AG04449 (cell line): ENCODE results near the gene MAP1LC3B2.

Source experiments
- CTCF ChIA-PET: fragments of 350-600 bp; formaldehyde crosslinking; extraction: SDS; loops from one replicate; lab custom pipeline; 2021; ENCODE audit warnings: antibody characterized with exemption; lab: Yijun Ruan, JAX
- POLR2A ChIA-PET: fragments of 400-600, 350-600 bp; formaldehyde crosslinking; extraction: SDS; loops from one replicate; lab custom pipeline; 2020; ENCODE audit warnings: antibody characterized with exemption, inconsistent platforms; lab: Yijun Ruan, JAX
- DNase-seq: peaks from one replicate; pipeline ENCODE4 v3.0.0-alpha.2; 2010; ENCODE audit warnings: low read depth, low spot score
- H3K4me3 ChIP-seq: 2 replicates; pipeline ENCODE4 v1.5.1; 2011; ENCODE audit warnings: low read depth, mild to moderate bottlenecking, control low read depth, low read length
- TF ChIP-seq, protein P1 (sequence below): IDR thresholded peaks from one replicate; pipeline ENCODE4 v1.5.1; 2011; ENCODE audit warnings: mild to moderate bottlenecking, moderate library complexity, low read length, control low read depth, inconsistent platforms; ENCODE audit not compliant: insufficient read depth; ENCODE audit errors: missing control alignments

Gene MAP1LC3B2

DNA sequence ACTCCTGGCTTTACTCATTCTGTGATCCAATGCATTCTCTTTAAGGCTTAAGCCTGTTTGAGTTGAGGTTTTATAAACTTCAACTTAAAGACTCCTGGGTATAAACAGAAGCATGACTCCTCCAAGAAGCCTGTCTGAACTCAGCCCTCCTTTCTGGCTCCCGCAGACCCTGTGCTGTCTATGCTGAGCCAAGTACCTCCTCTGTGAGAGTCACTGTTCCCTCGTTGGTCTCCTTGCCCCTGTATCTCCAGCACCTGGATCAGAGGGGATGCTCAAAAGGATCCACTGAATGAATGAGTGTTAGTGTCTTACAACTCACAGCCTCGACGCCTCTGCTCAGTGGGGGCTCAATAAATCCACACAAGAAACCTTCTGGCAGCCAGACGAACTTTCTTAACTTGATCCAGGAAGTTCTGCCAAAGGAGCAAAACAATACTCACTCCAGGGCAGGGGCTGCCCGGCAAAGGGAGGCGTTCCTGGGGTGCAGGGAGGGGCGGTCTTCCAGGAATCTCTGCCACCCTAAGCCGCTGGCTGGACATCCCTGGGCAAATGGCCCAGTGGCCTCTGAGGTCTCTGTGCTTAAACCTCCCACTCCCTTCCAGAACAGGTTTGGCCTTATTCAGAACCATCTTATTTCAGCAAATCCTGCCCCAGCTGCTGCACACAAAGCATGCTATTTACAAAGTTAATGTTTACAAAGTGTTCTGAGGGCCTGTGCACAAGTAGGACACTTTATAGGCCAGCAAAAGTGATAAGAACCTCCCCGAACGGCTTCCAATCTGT is 32.9 kb downstream of the MAP1LC3B2 start:
- ChIA-PET CTCF (no interaction called here), POLR2A (no interaction called here)
- DNase-seq: no peak
- no peak overlapping the region for H3K4me3 ChIP-seq
- TF ChIP-seq, protein P1, sequence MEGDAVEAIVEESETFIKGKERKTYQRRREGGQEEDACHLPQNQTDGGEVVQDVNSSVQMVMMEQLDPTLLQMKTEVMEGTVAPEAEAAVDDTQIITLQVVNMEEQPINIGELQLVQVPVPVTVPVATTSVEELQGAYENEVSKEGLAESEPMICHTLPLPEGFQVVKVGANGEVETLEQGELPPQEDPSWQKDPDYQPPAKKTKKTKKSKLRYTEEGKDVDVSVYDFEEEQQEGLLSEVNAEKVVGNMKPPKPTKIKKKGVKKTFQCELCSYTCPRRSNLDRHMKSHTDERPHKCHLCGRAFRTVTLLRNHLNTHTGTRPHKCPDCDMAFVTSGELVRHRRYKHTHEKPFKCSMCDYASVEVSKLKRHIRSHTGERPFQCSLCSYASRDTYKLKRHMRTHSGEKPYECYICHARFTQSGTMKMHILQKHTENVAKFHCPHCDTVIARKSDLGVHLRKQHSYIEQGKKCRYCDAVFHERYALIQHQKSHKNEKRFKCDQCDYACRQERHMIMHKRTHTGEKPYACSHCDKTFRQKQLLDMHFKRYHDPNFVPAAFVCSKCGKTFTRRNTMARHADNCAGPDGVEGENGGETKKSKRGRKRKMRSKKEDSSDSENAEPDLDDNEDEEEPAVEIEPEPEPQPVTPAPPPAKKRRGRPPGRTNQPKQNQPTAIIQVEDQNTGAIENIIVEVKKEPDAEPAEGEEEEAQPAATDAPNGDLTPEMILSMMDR: no peak

DNA sequence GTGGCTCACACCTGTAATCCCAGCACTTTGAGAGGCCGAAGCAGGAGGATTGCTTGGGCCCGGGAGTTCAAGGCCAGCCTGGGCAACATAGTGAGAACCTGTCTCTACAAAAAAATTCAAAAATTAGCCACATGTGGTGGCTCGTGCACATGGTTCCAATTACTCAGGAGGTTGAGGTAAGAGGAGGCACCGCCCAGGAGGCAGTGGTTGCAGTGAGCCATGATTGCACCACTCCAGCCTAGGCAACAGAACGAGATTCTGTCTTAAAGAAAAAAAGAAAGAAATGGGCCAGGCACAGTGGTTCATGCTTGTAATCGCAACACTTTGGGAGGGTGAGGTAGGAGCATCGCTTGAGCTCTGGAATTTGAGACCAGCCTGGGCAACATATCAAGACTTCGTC is 33.5 kb downstream of the MAP1LC3B2 start:
- TF ChIP-seq, protein P1: no peak
- CTCF ChIA-PET: no interaction called here
- DNase-seq: no peak
- H3K4me3 ChIP-seq: no peak overlapping the region
- POLR2A ChIA-PET: no interaction called here

DNA sequence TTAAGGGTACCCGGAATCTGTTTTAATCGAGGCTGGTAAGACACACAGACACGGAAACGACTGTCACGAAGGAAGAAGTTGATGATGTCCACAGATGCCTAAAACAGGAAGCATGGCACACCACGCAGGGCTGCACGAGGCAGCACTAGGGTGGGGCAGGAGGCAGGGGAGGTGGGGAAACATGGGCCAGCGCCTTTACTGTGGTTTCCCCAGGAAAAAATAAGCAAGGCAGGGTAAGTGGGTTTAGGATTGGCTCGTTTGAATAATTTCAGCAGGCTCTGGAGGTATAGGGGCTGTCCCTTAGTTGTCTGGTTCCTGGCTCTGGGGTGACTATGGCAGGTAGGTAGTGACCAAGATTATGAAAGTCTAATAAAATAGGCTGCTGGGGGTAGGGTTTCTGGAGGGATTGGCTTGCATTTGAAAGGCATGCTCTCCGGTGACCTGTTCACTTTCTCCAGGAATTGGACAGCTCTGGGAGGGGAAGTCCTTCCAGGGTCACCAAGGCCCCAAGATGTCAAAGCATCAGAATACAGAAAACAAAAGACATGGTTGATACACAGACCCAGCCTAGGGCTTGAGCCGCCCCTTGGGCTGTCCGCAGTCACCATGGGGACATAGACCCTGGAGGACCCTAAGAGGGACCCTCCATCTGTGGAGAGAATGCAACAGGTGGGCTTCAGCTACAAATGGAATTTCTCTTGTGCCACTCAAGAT is 35.3 kb downstream of the MAP1LC3B2 start:
- DNase-seq: no peak
- H3K4me3 ChIP-seq: no peak overlapping the region
- ChIA-PET POLR2A (no interaction called here), CTCF (interaction anchor here (0.6 kb wide), 1 partner anchor 34 kb away, joined by 3 read pairs; no protein-coding TSS in a partner anchor)
- TF ChIP-seq, protein P1: no peak

DNA sequence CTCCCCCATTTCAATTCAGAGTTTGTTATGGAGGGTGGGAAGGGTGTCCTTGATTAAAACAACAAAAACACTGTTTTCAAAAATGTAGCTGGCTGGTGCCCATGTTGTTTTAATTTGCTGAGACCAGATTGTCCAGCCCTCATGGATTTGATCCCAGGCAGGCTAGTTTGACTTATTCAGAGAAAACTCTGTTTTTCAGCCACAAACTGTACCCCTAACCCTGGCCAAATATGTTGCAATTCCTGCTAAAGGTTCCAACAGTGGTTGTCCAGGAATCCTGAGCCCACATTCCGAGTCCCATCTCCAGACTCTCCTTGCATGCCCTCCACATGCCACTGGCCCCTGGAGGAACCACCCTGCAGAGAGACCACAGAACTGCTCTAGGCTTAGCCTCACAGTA is 36.0 kb downstream of the MAP1LC3B2 start:
- TF ChIP-seq, protein P1: no peak
- CTCF ChIA-PET: no interaction called here
- POLR2A ChIA-PET: no interaction called here
- no peak for DNase-seq
- H3K4me3 ChIP-seq: no peak overlapping the region

DNA sequence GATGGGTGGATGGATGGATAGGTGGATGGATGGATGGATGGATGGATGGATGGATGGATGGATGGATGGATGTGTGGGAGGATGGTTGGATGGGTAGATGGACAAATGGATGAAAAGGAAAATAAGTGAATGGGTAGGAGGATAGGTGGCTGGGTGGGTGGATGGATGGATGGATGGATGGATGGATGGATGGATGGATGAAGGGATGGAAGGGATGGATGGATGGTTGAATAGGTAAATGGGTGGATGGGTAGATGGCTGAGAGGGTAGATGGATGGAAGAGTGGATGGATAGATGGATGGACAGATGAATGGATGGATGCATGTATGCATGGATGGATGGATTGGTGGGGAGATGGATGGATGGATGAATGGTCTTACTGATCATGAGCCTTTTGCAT is 36.5 kb downstream of the MAP1LC3B2 start:
- ChIA-PET CTCF (no interaction called here), POLR2A (no interaction called here)
- H3K4me3 ChIP-seq: no peak overlapping the region
- no peak for DNase-seq
- TF ChIP-seq, protein P1: no peak

DNA sequence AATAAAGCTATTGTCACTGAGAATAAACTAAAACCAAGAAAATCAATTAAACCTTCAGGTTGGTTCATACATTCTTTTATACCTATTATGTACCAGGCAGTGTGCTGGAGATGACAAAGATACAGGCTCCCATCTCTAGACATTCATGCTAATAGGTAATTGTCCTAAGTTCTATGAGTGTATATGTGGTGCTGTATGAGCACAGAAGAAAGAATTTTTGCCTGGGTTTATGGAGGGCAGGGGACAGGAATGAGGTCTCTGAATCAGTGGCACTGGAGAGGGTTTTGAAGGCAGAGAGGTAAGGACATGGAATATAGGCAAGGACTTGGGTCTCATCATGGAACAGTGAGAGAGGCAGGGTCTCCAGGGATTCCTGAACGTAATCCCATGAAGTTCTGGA is 38.7 kb downstream of the MAP1LC3B2 start:
- H3K4me3 ChIP-seq: no peak overlapping the region
- DNase-seq: no peak
- TF ChIP-seq, protein P1: no peak
- CTCF ChIA-PET: interaction anchor here (1.3 kb wide), 1 partner anchor 600 kb away, joined by 3 read pairs; no protein-coding TSS in a partner anchor
- POLR2A ChIA-PET: no interaction called here
